Right renal pelvis (tissue), 4 donors: ENCODE measurements around the gene MARCHF2. TPM values are rescaled to one million over a fixed set of nuclear protein-coding genes. Genes with fewer than 3 reads are reported as not detected.

Experiments
- DNase-seq, 4 donors: peaks; one replicate each; pipeline ENCODE4 v3.0.0-alpha.2; 2013; ENCODE audit warnings: low read depth in 4 of 4, low spot score in 3 of 4, missing footprints in 1 of 4
- polyA plus RNA-seq, 4 donors: library from polyadenylated mRNA; unstranded; fragments of 120-200 nt; gene quantifications; one replicate each; pipeline ENCODE4 v1.2.1, GENCODE V29; 2013; ENCODE audit not compliant: insufficient read length in 4 of 4

Gene MARCHF2
- polyA plus RNA-seq, 4 donors, result 12.8 to 18.6 (median 13.5) TPM

DNA sequence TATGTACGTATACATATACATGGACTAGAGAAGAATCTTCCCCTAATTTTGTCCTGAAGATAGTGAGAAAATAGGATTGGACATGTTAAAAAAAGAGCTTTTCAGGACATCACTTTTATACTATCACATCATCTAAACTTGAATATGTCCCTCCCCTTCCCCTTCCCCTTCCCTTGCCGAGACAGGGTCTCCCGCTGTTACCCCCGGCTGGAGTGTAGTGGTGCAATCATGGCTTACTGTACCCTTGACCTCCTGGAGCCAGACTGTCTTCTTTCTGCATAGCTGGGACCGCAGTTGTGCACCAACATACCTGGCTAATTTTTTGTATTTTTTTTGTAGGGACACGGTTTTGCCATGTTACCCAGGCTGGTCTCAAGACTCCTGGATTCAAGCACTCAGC is 38.3 kb downstream of the MARCHF2 start:
- DNase-seq, result no peak

GRCh38 chr19:8451885-8452284 is 38.8 kb downstream of the MARCHF2 start:
- no peak for DNase-seq

DNA sequence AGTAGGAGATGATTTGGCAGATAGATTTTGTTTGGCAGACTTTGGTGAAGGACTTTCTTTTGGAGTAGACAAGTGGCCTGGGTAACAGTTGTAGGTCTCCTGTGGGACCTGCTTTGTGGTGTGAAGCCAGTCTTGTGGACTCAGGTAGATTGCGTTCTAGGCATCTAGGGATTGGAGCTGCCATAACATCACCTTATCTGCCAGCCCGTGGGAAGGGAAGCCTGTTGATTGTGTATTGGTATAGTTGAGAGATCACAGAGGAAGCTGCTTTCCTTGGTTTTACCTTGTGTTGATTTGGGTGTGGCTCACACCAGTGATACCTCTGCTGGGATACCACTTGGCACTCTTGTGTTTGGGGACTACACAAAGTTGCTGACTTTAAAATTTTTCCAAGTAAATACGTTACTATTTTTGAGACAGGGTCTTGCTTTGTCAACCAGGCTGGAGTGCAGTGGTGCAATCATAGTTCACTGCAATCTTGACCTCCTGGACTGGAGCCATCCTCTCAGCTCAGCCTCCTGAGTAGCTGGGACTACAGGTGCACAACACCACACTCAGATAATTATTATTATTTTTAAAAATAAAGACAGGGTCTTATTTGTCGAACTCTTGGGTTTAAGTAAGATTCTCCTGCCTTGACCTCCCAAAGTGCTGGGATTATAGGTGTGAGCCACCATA is 39.5 kb downstream of the MARCHF2 start:
- no peak for DNase-seq

GRCh38 chr19:8453616-8454015 is 40.5 kb downstream of the MARCHF2 start:
- DNase-seq, result no peak

GRCh38 chr19:8454218-8454617 is 41.1 kb downstream of the MARCHF2 start:
- DNase-seq, result no peak

GRCh38 chr19:8455018-8455417 is 41.9 kb downstream of the MARCHF2 start:
- DNase-seq, result no peak

- DNase-seq, result no peak
Measured at GRCh38 chr19:8456064-8456463, 43.0 kb downstream of the MARCHF2 start.

DNA sequence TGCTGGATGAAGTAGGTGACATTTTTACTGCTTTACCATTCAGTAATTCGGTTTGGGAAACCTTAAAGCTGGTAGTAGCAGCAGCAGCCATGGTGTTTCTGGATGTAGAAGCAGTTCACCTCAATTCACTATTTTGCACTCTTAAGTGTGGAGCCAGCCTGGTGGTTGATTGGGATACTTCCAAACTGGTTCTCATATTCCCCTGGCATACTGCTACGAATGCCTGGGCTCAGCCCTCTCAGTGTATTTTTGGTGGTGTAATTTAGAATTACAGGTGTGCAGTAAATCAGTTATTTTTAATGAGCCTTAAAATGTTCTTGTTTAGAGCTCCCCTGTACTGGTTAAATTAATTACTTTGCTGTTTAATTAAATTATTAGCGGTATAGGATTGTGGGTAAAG is 44.1 kb downstream of the MARCHF2 start:
- DNase-seq, result no peak

DNA sequence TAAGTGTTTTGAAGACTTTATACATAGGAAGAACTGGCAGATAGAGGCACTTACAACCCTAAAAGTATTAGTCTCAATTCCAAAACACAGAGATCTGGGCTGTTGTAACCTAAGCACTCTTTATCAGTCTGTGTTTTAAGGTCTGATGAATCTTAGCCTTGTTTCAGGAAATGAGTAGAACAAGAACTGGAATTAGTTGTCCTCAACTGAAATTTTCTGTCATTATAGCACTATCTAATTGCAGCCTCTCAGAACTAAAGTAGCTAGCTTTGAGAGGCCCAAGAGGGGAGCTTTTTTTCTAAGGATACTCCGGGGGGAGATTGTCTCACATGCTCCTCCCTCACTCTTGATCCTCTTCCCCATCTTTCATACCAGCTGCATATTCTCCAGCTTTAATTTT is 44.7 kb downstream of the MARCHF2 start:
- DNase-seq, result no peak

- DNase-seq, result no peak
Measured at GRCh38 chr19:8458380-8458779, 45.3 kb downstream of the MARCHF2 start.

GRCh38 chr19:8459095-8459494 is 46.0 kb downstream of the MARCHF2 start:
- DNase-seq, result no peak

DNA sequence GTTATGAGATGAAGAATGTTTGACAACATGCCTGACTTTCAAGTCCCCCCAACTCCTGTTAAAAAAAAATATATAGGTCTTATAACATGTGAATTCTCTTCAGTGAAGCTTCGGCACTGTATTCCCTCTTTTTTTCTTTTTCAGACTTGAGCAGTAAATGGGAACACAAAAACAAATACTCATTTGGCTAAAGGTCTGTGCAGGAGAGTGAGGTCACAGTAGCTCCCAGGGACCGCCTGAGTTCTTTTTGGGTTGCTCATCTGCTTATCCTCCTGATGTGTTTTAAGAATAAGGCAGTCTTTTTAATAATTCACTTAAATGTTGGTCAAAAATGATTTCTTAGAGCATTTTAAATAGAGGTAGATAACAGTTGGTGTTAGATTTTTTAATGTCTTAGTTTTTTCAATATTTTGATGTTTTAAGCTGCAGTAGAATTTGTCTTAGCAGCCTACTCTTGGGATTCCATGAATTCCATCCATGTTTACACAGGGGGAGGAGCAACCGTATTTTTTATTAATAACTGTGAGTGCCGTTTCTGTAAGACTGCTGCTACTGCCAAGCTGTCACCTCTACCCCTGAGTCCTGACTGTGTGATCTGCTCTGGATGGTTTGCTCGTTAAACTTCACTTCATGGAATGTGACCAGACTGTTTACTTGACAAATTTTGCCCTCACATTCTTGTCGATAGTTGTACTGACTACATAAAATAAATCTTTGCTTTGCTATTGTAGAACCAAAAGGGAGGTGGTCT is 46.6 kb downstream of the MARCHF2 start:
- no peak for DNase-seq

- no peak for DNase-seq
Measured at GRCh38 chr19:8460516-8461298, 47.6 kb downstream of the MARCHF2 start.

- DNase-seq, result no peak
Measured at GRCh38 chr19:8461376-8461775, 48.3 kb downstream of the MARCHF2 start.

DNA sequence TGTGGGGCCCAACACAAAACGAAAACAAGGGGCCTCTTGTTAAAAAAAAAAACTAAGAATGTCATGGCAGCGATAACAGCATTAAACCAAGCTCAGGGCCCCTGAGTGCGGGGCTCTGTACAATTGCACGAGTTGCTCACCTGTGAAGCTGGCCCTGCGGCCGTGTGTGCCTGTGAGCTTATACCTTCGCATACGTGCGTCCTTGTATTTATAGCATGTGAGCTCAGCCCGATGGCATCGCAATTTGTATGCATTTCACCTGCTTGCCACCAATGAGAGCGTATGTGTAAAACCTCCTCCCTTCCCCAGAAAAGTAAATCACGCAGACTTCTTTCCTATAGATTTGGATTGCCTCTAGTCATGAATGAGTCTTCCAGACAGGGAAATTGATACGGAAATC is 48.8 kb downstream of the MARCHF2 start:
- no peak for DNase-seq

DNA sequence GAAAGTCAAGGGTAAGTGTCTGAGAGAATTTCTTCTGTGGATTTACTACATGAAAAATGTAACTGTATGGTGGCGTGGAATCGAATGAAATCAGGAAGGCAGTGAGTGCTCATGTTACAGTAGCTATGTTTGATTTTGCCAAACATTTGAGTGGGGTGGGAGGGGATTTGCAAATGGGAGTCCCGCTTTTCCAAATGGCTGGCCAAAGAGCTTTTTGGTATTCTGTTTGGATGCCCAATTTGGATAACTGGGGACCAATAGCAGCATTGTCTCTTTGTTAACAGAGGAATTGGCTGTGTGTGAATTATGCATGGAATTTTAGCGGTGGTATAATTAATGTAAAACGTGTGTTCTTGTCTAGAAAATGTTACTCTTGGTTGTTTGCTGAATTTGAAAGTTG is 49.5 kb downstream of the MARCHF2 start:
- no peak for DNase-seq

DNA sequence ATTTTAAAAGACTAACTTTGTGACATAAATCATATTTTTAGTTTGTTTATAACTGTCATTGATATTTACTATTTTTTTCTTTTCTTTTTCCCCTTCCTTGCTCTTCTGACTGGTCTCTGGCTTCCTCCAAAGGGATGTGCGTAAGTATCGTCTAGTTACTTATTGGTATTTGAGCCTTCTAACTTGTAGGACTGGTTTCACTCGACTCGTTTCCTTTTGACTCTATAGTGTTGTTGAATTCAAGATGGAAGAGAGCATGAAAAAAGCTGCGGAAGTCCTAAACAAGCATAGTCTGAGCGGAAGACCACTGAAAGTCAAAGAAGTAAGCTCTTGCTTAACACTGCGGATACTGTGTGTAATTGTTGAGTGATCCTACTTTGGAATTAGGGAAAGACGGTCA is 50.3 kb downstream of the MARCHF2 start:
- no peak for DNase-seq

DNA sequence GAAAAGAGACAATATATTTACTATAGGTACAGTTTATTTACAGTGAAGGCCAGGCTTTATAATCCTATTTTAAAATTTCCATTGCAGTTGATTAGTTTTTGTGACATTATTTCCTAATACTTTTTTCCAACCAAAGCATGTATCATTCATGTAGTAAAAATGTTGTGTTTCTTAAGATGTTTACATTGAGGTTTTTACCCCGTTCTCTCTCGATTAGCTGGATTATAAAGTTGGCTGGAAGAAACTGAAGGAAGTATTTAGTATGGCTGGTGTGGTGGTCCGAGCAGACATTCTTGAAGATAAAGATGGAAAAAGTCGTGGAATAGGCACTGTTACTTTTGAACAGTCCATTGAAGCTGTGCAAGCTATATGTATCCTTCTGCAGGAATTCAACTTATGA is 52.9 kb downstream of the MARCHF2 start:
- DNase-seq, result no peak

- DNase-seq, result no peak
Measured at GRCh38 chr19:8468124-8468523, 55.0 kb downstream of the MARCHF2 start.

- no peak for DNase-seq
Measured at GRCh38 chr19:8468761-8469373, 55.8 kb downstream of the MARCHF2 start.
